Prostate gland (tissue), 2 donors: ENCODE results near the gene SCRG1.

Experiments
- POLR2A ChIP-seq: fragments of 450-650 bp; IDR thresholded peaks from one replicate; pipeline ENCODE4 v1.6.1; 2016; ENCODE audit warnings: antibody characterized with exemption, mild to moderate bottlenecking
- TF ChIP-seq, protein P1 (sequence below), 4 experiments: fragments of 200-600 bp in 2 of 4; fragments of 450-650 bp in 2 of 4; sonication (generic) in 2 of 4; IDR thresholded peaks; 1 replicate in 3 of 4; 2 replicates in 1 of 4; pipeline ENCODE4 v1.5.1; 2016 to 2019; ENCODE audit warnings: antibody characterized with exemption in 4 of 4, mild to moderate bottlenecking in 2 of 4, moderate library complexity in 2 of 4

DNA sequence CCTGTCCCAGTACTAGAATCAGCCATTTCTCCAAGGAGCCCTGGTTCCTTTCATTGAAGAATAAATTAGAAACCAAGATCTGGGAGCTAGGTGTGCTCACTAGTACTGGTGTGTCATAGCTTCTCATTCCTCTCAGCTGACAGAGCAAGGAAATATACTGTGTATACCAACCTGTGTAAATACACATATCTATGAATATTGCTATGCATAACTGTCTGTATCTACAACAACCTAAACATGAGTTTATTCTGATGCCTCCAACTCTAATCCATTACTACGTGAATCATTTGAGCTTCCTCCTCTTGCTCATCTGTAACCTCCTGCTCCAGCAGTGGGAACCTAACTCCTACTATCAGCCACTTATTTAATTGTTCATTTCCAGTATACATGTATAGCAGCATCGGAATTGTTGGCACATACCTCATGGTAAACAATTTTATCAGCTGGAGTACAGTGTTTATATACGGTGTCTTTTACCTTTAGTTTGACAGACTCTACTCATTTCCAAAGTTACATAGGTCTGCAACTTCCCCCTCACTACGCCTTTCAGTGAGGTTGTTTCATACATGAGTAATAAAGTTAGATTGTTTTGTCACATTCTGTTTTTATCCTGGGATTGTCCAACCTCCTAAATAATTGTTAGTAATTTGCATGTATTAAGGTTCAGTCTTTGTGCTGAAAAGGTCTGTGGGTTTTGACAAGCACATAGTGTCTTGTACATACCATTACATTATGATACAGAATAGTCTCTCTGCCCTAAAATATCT is 7.1 kb upstream of the SCRG1 start:
- TF ChIP-seq, protein P1, sequence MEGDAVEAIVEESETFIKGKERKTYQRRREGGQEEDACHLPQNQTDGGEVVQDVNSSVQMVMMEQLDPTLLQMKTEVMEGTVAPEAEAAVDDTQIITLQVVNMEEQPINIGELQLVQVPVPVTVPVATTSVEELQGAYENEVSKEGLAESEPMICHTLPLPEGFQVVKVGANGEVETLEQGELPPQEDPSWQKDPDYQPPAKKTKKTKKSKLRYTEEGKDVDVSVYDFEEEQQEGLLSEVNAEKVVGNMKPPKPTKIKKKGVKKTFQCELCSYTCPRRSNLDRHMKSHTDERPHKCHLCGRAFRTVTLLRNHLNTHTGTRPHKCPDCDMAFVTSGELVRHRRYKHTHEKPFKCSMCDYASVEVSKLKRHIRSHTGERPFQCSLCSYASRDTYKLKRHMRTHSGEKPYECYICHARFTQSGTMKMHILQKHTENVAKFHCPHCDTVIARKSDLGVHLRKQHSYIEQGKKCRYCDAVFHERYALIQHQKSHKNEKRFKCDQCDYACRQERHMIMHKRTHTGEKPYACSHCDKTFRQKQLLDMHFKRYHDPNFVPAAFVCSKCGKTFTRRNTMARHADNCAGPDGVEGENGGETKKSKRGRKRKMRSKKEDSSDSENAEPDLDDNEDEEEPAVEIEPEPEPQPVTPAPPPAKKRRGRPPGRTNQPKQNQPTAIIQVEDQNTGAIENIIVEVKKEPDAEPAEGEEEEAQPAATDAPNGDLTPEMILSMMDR (IDR thresholded peaks at IDR 0.05): no peak
- TF ChIP-seq POLR2A: no peak
